CD14-positive monocyte (primary cell): ENCODE results near the gene OR10A7. TPM values are rescaled to one million over a fixed set of nuclear protein-coding genes. Genes with fewer than 3 reads are reported as not detected.

ENCODE experiments used
- DNase-seq, 3 donors: peaks; one replicate each; pipeline ENCODE4 v3.0.0-alpha.2; 2011 to 2022
- H2AFZ ChIP-seq: 2 replicates; pipeline ENCODE4 v1.6.0; 2012; ENCODE audit warnings: mild to moderate bottlenecking, low read depth, low read length, inconsistent platforms; ENCODE audit not compliant: insufficient read depth, poor library complexity, severe bottlenecking
- H3K27ac ChIP-seq, 2 donors: 1 replicate in 1 of 2; 2 replicates in 1 of 2; pipeline ENCODE4 v1.5.1; 2012 to 2013; ENCODE audit warnings: low read length in 2 of 2, control low read depth in 1 of 2, inconsistent platforms in 1 of 2, low read depth in 1 of 2, mild to moderate bottlenecking in 1 of 2
- H3K27me3 ChIP-seq, 2 donors: one replicate each; pipeline versions ENCODE4 v1.6.0 to v1.6.1; 2011 to 2013; ENCODE audit warnings: low read length in 2 of 2; ENCODE audit not compliant: control insufficient read depth in 2 of 2, insufficient read depth in 2 of 2
- H3K36me3 ChIP-seq, 2 donors: replicated peaks in 1 of 2; 1 replicate in 1 of 2; 2 replicates in 1 of 2; pipeline versions ENCODE4 v1.5.1 to v1.6.1; 2012 to 2013; ENCODE audit warnings: low read length in 2 of 2, control low read depth in 1 of 2, inconsistent platforms in 1 of 2, mild to moderate bottlenecking in 1 of 2; ENCODE audit not compliant: insufficient read depth in 2 of 2, control insufficient read depth in 1 of 2
- H3K4me1 ChIP-seq, 2 donors: 1 replicate in 1 of 2; 2 replicates in 1 of 2; pipeline versions ENCODE4 v1.5.1 to v1.6.1; 2012 to 2013; ENCODE audit warnings: low read length in 2 of 2, control low read depth in 1 of 2, inconsistent platforms in 1 of 2, mild to moderate bottlenecking in 1 of 2, moderate library complexity in 1 of 2; ENCODE audit not compliant: insufficient read depth in 2 of 2, control insufficient read depth in 1 of 2
- H3K4me2 ChIP-seq: replicated peaks from 2 replicates; pipeline ENCODE3; 2012; ENCODE audit warnings: low read length, moderate library complexity, mild to moderate bottlenecking; ENCODE audit not compliant: poor library complexity, severe bottlenecking; ENCODE audit errors: extremely low read depth
- H3K4me3 ChIP-seq, 3 experiments: fragments of 200-600 bp in 1 of 3; sonication (generic) in 1 of 3; replicated peaks in 1 of 3; 1 replicate in 2 of 3; 2 replicates in 1 of 3; pipeline ENCODE4 v1.5.1; 2011 to 2013; ENCODE audit warnings: low read length in 3 of 3, mild to moderate bottlenecking in 3 of 3, control low read depth in 2 of 3, low read depth in 2 of 3, inconsistent platforms in 1 of 3, moderate library complexity in 1 of 3
- H3K79me2 ChIP-seq: 2 replicates; pipeline ENCODE4 v1.6.0; 2012; ENCODE audit warnings: mild to moderate bottlenecking, control low read depth, inconsistent platforms, low read length, moderate library complexity; ENCODE audit not compliant: insufficient read depth
- H3K9ac ChIP-seq: 2 replicates; pipeline ENCODE4 v1.6.0; 2017; ENCODE audit warnings: low read length, mild to moderate bottlenecking; ENCODE audit not compliant: insufficient read depth, poor library complexity, severe bottlenecking
- H3K9me3 ChIP-seq, 2 donors: replicated peaks in 1 of 2; 1 replicate in 1 of 2; 2 replicates in 1 of 2; pipeline versions ENCODE4 v1.5.1 to v1.6.1; 2012 to 2013; ENCODE audit warnings: low read length in 2 of 2, control low read depth in 1 of 2; ENCODE audit not compliant: control insufficient read depth in 1 of 2, insufficient read depth in 1 of 2
- H4K20me1 ChIP-seq: 2 replicates; pipeline ENCODE4 v1.6.0; 2012; ENCODE audit warnings: mild to moderate bottlenecking, low read length, control low read depth, moderate library complexity; ENCODE audit not compliant: insufficient read depth
- H3K27ac Mint-ChIP-seq, 7 donors: one replicate each; pipeline ENCODE4 v1.8.0; 2020; ENCODE audit warnings: mild to moderate bottlenecking in 7 of 7, mixed read lengths in 7 of 7, moderate library complexity in 6 of 7, inconsistent platforms in 2 of 7
- H3K27me3 Mint-ChIP-seq, 3 donors: one replicate each; pipeline ENCODE4 v1.8.0; 2021 to 2022; ENCODE audit warnings: low read depth in 3 of 3, mild to moderate bottlenecking in 3 of 3, mixed read lengths in 3 of 3, moderate library complexity in 3 of 3, inconsistent platforms in 1 of 3
- H3K36me3 Mint-ChIP-seq, 2 donors: one replicate each; pipeline ENCODE4 v1.8.0; 2020; ENCODE audit warnings: mixed read lengths in 2 of 2, inconsistent platforms in 1 of 2, mild to moderate bottlenecking in 1 of 2
- H3K4me1 Mint-ChIP-seq: one replicate; pipeline ENCODE4 v1.8.0; 2020; ENCODE audit warnings: mild to moderate bottlenecking, mixed read lengths
- H3K4me3 Mint-ChIP-seq, 2 donors: one replicate each; pipeline ENCODE4 v1.8.0; 2020; ENCODE audit warnings: mild to moderate bottlenecking in 2 of 2, mixed read lengths in 2 of 2, moderate library complexity in 1 of 2
- H3K9me3 Mint-ChIP-seq, 7 donors: one replicate each; pipeline ENCODE4 v1.8.0; 2020 to 2022; ENCODE audit warnings: mixed read lengths in 7 of 7, mild to moderate bottlenecking in 6 of 7, moderate library complexity in 6 of 7, inconsistent platforms in 2 of 7
- CTCF ChIP-seq: fragments of 200-600 bp; IDR thresholded peaks from one replicate; pipeline ENCODE4 v1.8.0; 2022; ENCODE audit warnings: antibody characterized with exemption, mild to moderate bottlenecking
- WGBS: methylation state at CpG from one replicate; pipeline ENCODE4 v1.1.5; 2013; ENCODE audit warnings: missing lambda C conversion rate; ENCODE audit not compliant: insufficient coverage; 5-methylcytosine and 5-hydroxymethylcytosine counted together
- intact Hi-C, 2 donors: fragments of 100-400 bp; cut with micrococcal nuclease; formaldehyde crosslinking; loops; one replicate each; pipeline versions ENCODE4 v1.15.0 to v1.15.1; 2023
- polyA plus RNA-seq, 3 donors: library from polyadenylated mRNA; depleted of rRNA in 1 of 3; unstranded in 2 of 3; stranded (reverse) in 1 of 3; fragments of 300-500 nt in 2 of 3; fragments of >200 nt in 1 of 3; fragmentation: Illumina TruSeq in 2 of 3; gene quantifications; 1 replicate in 2 of 3; 2 replicates in 1 of 3; pipeline ENCODE4 v1.2.3, GENCODE V29; 2012 to 2021

OR10A7 gene
- polyA plus RNA-seq, 3 donors = not detected

GRCh38 chr12:55194382-55194781, 26.4 kb upstream of the OR10A7 start:
- no peak overlapping the region for H3K4me2 ChIP-seq
- Mint-ChIP-seq H3K9me3 (peaks cover 0 to 11% (median 4%) of the 10 kb centered on the region in 7 donors), H3K27me3 (peaks cover 0 to 8% (median 0%) of the 10 kb centered on the region in 3 donors), H3K27ac (no peak overlapping the region), H3K4me1 (no peaks in the 10 kb centered on the region), H3K36me3 (no peaks in the 10 kb centered on the region), H3K4me3 (peak overlapping the region in 1 of 2 donors; percentile 26)
- H3K4me1 ChIP-seq = no peaks in the 10 kb centered on the region
- intact Hi-C loops = loop anchor here (5.0 kb wide), 1 partner anchor 423 kb away; no protein-coding TSS in a partner anchor
- no peaks in the 10 kb centered on the region for H4K20me1 ChIP-seq
- H3K9ac ChIP-seq = no peak overlapping the region
- no peak for TF ChIP-seq CTCF
- no peak overlapping the region for H3K27ac ChIP-seq
- no peaks in the 10 kb centered on the region for H3K79me2 ChIP-seq
- DNase-seq = no peak
- H3K36me3 ChIP-seq = no peaks in the 10 kb centered on the region
- 100% methylated on average over 2 of the region's 3 CpGs for WGBS
- no peak overlapping the region for H2AFZ ChIP-seq
- H3K9me3 ChIP-seq = no peaks in the 10 kb centered on the region
- peaks cover 0 to 2% of the 10 kb centered on the region in 2 donors for H3K27me3 ChIP-seq
- no peak overlapping the region for H3K4me3 ChIP-seq

GRCh38 chr12:55226523-55226922, 5.7 kb downstream of the OR10A7 start:
- H2AFZ ChIP-seq = no peak overlapping the region
- no peaks in the 10 kb centered on the region for H3K36me3 ChIP-seq
- no peaks in the 10 kb centered on the region for H3K79me2 ChIP-seq
- no peak for TF ChIP-seq CTCF
- Mint-ChIP-seq H3K36me3 (no peaks in the 10 kb centered on the region), H3K4me1 (no peaks in the 10 kb centered on the region), H3K9me3 (no peaks in the 10 kb centered on the region), H3K4me3 (no peak overlapping the region), H3K27ac (no peak overlapping the region), H3K27me3 (peaks cover 0 to 4% (median 3%) of the 10 kb centered on the region in 3 donors)
- no peaks in the 10 kb centered on the region for H4K20me1 ChIP-seq
- no peak overlapping the region for H3K9ac ChIP-seq
- no peaks in the 10 kb centered on the region for H3K27me3 ChIP-seq
- no peak overlapping the region for H3K27ac ChIP-seq
- no peaks in the 10 kb centered on the region for H3K9me3 ChIP-seq
- DNase-seq = no peak
- H3K4me1 ChIP-seq = no peaks in the 10 kb centered on the region
- no peak overlapping the region for H3K4me2 ChIP-seq
- no peak overlapping the region for H3K4me3 ChIP-seq
- WGBS = no CpG with 5 or more reads among the region's 1 CpG
- intact Hi-C loops = no loop called here
